Measurements from ENCODE around the gene WAC.

GRCh38 chr10:28570598-28570997 lies 37.7 kb downstream of the WAC start:
- TF ChIP-seq CTCF (IDR thresholded peaks at IDR 0.05; ENCODE audit: insufficient read depth, low read depth, low read length) (no peak), EZH2 (IDR thresholded peaks at IDR 0.05; ENCODE audit: insufficient read depth, low read length) (no peak)

All from astrocyte (in vitro differentiated cells and primary cell).